A549 (cell line): ENCODE results near the gene TCF25. TPM values are rescaled to one million over a fixed set of nuclear protein-coding genes. Genes with fewer than 3 reads are reported as not detected.

Experiments used
- BCL3 ChIP-seq: fragments of >200 bp; sonication (Bioruptor Twin); formaldehyde crosslinking; IDR thresholded peaks from 3 replicates; pipeline ENCODE4 v1.6.1; 2016
- BHLHE40 ChIP-seq: IDR thresholded peaks from 2 replicates; pipeline ENCODE4 v1.6.1; 2012; ENCODE audit warnings: low read depth, low read length, inconsistent platforms
- CBX8 ChIP-seq: fragments of 200-600 bp; sonication (generic); IDR thresholded peaks from 2 replicates; pipeline ENCODE4 v1.6.1; 2016
- CHD4 ChIP-seq: fragments of 200-600 bp; sonication (generic); IDR thresholded peaks from 2 replicates; pipeline ENCODE4 v1.6.1; 2016; ENCODE audit warnings: antibody characterized with exemption, mild to moderate bottlenecking, borderline replicate concordance
- CTCF ChIP-seq: fragments of >200 bp; sonication (Bioruptor Twin); formaldehyde crosslinking; IDR thresholded peaks from 3 replicates; pipeline ENCODE4 v1.5.1; 2016
- EHMT2 ChIP-seq: fragments of 200-600 bp; sonication (generic); IDR thresholded peaks from 2 replicates; pipeline ENCODE4 v1.6.1; 2016; ENCODE audit warnings: antibody characterized with exemption, low read depth, mild to moderate bottlenecking, moderate library complexity
- EP300 ChIP-seq, 2 experiments: fragments of >200 bp; sonication (Bioruptor Twin); formaldehyde crosslinking; IDR thresholded peaks; 2 replicates in 1 of 2; 3 replicates in 1 of 2; pipeline ENCODE4 v1.6.1; 2016 to 2017
- FOSB ChIP-seq: fragments of 250-450 bp; sonication (Bioruptor Pico); IDR thresholded peaks from 2 replicates; pipeline ENCODE4 v1.5.0; 2020; ENCODE audit warnings: mild to moderate bottlenecking, moderate library complexity
- FOSL2 ChIP-seq, 2 experiments: fragments of 450-650 bp in 1 of 2; fragments of >200 bp in 1 of 2; sonication (Bioruptor Twin) in 1 of 2; formaldehyde crosslinking; IDR thresholded peaks; 2 replicates each; pipeline versions ENCODE4 v1.5.0 to v1.6.1; 2016 to 2020; ENCODE audit warnings: mild to moderate bottlenecking in 1 of 2, moderate library complexity in 1 of 2
- FOXS1 ChIP-seq: fragments of 250-450 bp; sonication (Bioruptor Pico); IDR thresholded peaks from 2 replicates; pipeline ENCODE4 v1.5.0; 2020; ENCODE audit warnings: mild to moderate bottlenecking, moderate library complexity
- HDAC2 ChIP-seq: fragments of 200-600 bp; sonication (generic); IDR thresholded peaks from 2 replicates; pipeline ENCODE4 v1.6.1; 2016
- HEYL ChIP-seq: fragments of 250-450 bp; sonication (Bioruptor Pico); IDR thresholded peaks from 2 replicates; pipeline ENCODE4 v1.8.0; 2021; ENCODE audit warnings: mild to moderate bottlenecking, moderate library complexity
- HOXA7 ChIP-seq: fragments of 250-450 bp; sonication (Bioruptor Pico); IDR thresholded peaks from 2 replicates; pipeline ENCODE4 v1.5.0; 2020; ENCODE audit warnings: mild to moderate bottlenecking, moderate library complexity
- HOXB5 ChIP-seq: fragments of 250-450 bp; sonication (Bioruptor Pico); IDR thresholded peaks from 2 replicates; pipeline ENCODE4 v1.5.0; 2020; ENCODE audit warnings: mild to moderate bottlenecking, moderate library complexity
- JUN ChIP-seq, 2 experiments: fragments of >200 bp; sonication (Bioruptor Twin); formaldehyde crosslinking; IDR thresholded peaks; 2 replicates in 1 of 2; 3 replicates in 1 of 2; pipeline ENCODE4 v1.6.1; 2016 to 2017
- JUNB ChIP-seq: fragments of >200 bp; sonication (Bioruptor Twin); formaldehyde crosslinking; IDR thresholded peaks from 2 replicates; pipeline ENCODE4 v1.6.1; 2016
- KDM5A ChIP-seq: fragments of 200-600 bp; sonication (generic); IDR thresholded peaks from 2 replicates; pipeline ENCODE4 v1.6.1; 2016; ENCODE audit warnings: antibody characterized with exemption, mild to moderate bottlenecking
- MAX ChIP-seq: IDR thresholded peaks from 2 replicates; pipeline ENCODE4 v1.6.1; 2012
- MAZ ChIP-seq: fragments of 150-350 bp; IDR thresholded peaks from 2 replicates; pipeline ENCODE4 v1.6.1; 2014; ENCODE audit warnings: antibody characterized with exemption, low read depth, low read length, borderline replicate concordance
- NR3C1 ChIP-seq: fragments of >200 bp; sonication (Bioruptor Twin); formaldehyde crosslinking; IDR thresholded peaks from 3 replicates; pipeline ENCODE4 v1.6.1; 2017
- POLR2A ChIP-seq: IDR thresholded peaks from 2 replicates; pipeline ENCODE4 v1.6.1; 2012; ENCODE audit warnings: mild to moderate bottlenecking, low read length
- POLR2AphosphoS2 ChIP-seq: conservative IDR thresholded peaks from 2 replicates; pipeline ENCODE4 v1.6.1; 2012; ENCODE audit warnings: low read length, improper control_type of control experiment, inconsistent platforms
- SMC3 ChIP-seq: fragments of >200 bp; sonication (Bioruptor Twin); formaldehyde crosslinking; IDR thresholded peaks from 3 replicates; pipeline ENCODE4 v1.6.1; 2018; ENCODE audit warnings: inconsistent platforms
- SREBF2 ChIP-seq: fragments of 450-650 bp; IDR thresholded peaks from 2 replicates; pipeline ENCODE4 v1.6.1; 2014; ENCODE audit warnings: mild to moderate bottlenecking, moderate library complexity
- TFCP2L1 ChIP-seq: fragments of 250-450 bp; sonication (Bioruptor Pico); IDR thresholded peaks from 2 replicates; pipeline ENCODE4 v1.5.0; 2021; ENCODE audit warnings: mild to moderate bottlenecking
- ZC3H11A ChIP-seq: fragments of 450-650 bp; IDR thresholded peaks from 2 replicates; pipeline ENCODE4 v1.6.1; 2014; ENCODE audit warnings: antibody characterized with exemption, mild to moderate bottlenecking
- ZFP36 ChIP-seq: fragments of 450-650 bp; IDR thresholded peaks from 2 replicates; pipeline ENCODE4 v1.6.1; 2014; ENCODE audit warnings: borderline replicate concordance; ENCODE audit not compliant: partially characterized antibody
- ZSCAN20 ChIP-seq: fragments of 250-450 bp; sonication (Bioruptor Pico); IDR thresholded peaks from 2 replicates; pipeline ENCODE4 v1.8.0; 2022; ENCODE audit warnings: mild to moderate bottlenecking, moderate library complexity
- polyA plus RNA-seq, 4 experiments: library from polyadenylated mRNA; depleted of rRNA in 3 of 4; stranded (reverse); fragments of >200 nt; fragmentation: RNase III in 1 of 4; extraction: RNeasy Plus Mini Kit Qiagen cat#74134 plus additional on column Dnase treatment in 1 of 4; gene quantifications; 2 replicates in 3 of 4; 3 replicates in 1 of 4; pipeline ENCODE4 v1.2.3, GENCODE V29; 2011 to 2017
- TF ChIP-seq, protein P1 (sequence below): fragments of 450-650 bp; IDR thresholded peaks from 2 replicates; pipeline ENCODE4 v1.6.1; 2014; ENCODE audit warnings: antibody characterized with exemption
- TF ChIP-seq, protein P2 (sequence below): IDR thresholded peaks from 2 replicates; pipeline ENCODE4 v1.6.1; 2012
- TF ChIP-seq, protein P3 (sequence below): fragments of 250-450 bp; sonication (Bioruptor Pico); IDR thresholded peaks from 2 replicates; pipeline ENCODE4 v1.5.0; 2020; ENCODE audit warnings: low read depth, mild to moderate bottlenecking, moderate library complexity

TCF25 gene
- polyA plus RNA-seq, 2 of the 4 experiments (the other 2 are of a cell fraction): 125 TPM

- TF ChIP-seq BHLHE40: peak; percentile 83
- TF ChIP-seq KDM5A: no peak
- no peak for TF ChIP-seq POLR2AphosphoS2
- TF ChIP-seq POLR2A: peak; percentile 45
- TF ChIP-seq MAX: peak; percentile 100
- TF ChIP-seq ZC3H11A: no peak
- no peak for TF ChIP-seq JUNB
- no peak for TF ChIP-seq FOXS1 (CRISPR knock-in tag)
- peak in 1 of 2 experiments; percentile 79; a peak in 3 of 5 replicates for TF ChIP-seq JUN (IDR thresholded peaks at IDR 0.05)
- TF ChIP-seq TFCP2L1 (CRISPR knock-in tag): no peak; the same call in 1 of the 2 replicates
- TF ChIP-seq SMC3: no peak
- TF ChIP-seq CBX8: no peak
- TF ChIP-seq FOSB: no peak
- TF ChIP-seq, protein P1, sequence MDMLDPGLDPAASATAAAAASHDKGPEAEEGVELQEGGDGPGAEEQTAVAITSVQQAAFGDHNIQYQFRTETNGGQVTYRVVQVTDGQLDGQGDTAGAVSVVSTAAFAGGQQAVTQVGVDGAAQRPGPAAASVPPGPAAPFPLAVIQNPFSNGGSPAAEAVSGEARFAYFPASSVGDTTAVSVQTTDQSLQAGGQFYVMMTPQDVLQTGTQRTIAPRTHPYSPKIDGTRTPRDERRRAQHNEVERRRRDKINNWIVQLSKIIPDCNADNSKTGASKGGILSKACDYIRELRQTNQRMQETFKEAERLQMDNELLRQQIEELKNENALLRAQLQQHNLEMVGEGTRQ: peak; percentile 77
- no peak for TF ChIP-seq EP300 (IDR thresholded peaks at IDR 0.05)
- no peak for TF ChIP-seq ZFP36
- TF ChIP-seq ZSCAN20: no peak
- TF ChIP-seq SREBF2: no peak
- TF ChIP-seq MAZ: no peak
- no peak for TF ChIP-seq HDAC2
- no peak for TF ChIP-seq FOSL2 (IDR thresholded peaks at IDR 0.05)
- 0 out of 2 replicates have a peak, but pooled peaks have one; percentile 10 for TF ChIP-seq FOSL2 (CRISPR knock-in tag; IDR thresholded peaks at IDR 0.05)
- TF ChIP-seq HOXB5 (CRISPR knock-in tag): no peak
- TF ChIP-seq CHD4: no peak
- no peak for TF ChIP-seq NR3C1
- TF ChIP-seq, protein P2, sequence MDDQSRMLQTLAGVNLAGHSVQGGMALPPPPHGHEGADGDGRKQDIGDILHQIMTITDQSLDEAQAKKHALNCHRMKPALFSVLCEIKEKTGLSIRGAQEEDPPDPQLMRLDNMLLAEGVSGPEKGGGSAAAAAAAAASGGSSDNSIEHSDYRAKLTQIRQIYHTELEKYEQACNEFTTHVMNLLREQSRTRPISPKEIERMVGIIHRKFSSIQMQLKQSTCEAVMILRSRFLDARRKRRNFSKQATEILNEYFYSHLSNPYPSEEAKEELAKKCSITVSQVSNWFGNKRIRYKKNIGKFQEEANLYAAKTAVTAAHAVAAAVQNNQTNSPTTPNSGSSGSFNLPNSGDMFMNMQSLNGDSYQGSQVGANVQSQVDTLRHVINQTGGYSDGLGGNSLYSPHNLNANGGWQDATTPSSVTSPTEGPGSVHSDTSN: no peak
- TF ChIP-seq CTCF: no peak
- 0 out of 3 replicates have a peak, but pooled peaks have one; percentile 29 for TF ChIP-seq BCL3
- no peak for TF ChIP-seq HEYL (CRISPR knock-in tag)
- no peak for TF ChIP-seq HOXA7 (CRISPR knock-in tag)
- TF ChIP-seq EHMT2: no peak
- TF ChIP-seq, protein P3, sequence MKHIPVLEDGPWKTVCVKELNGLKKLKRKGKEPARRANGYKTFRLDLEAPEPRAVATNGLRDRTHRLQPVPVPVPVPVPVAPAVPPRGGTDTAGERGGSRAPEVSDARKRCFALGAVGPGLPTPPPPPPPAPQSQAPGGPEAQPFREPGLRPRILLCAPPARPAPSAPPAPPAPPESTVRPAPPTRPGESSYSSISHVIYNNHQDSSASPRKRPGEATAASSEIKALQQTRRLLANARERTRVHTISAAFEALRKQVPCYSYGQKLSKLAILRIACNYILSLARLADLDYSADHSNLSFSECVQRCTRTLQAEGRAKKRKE: no peak
Measured at GRCh38 chr16:89917773-89918452, 44.5 kb downstream of the TCF25 start (continued).
